HFF-Myc (cell line): ENCODE results near the gene MFSD6.
"Not testable (repeated sequence)": the region's sequence is repeated elsewhere in the genome, so short reads cannot be mapped to it uniquely, and the experiment has no call there.

Experiments used
- DNase-seq: peaks from one replicate; pipeline ENCODE4 v3.0.0-alpha.2; 2011; ENCODE audit warnings: low read depth; ENCODE audit errors: extremely low read depth
- H3K4me3 ChIP-seq: replicated peaks from 2 replicates; pipeline ENCODE4 v1.5.1; 2011; ENCODE audit warnings: low read depth, mild to moderate bottlenecking, control low read depth, low read length
- CTCF ChIP-seq: IDR thresholded peaks from 2 replicates; pipeline ENCODE4 v1.5.1; 2012; ENCODE audit warnings: mild to moderate bottlenecking, low read depth, low read length, control low read depth; ENCODE audit errors: missing control alignments

The MFSD6 gene

GRCh38 chr2:190407662-190408537, at the start of gene MFSD6:
TSS of gene MFSD6 (plus strand) at chr2:190408355. CDS start at chr2:190436030, 27,675 bp downstream.
- TF ChIP-seq CTCF, result no peak

GRCh38 chr2:190358655-190359448, 49.3 kb upstream of the MFSD6 start:
- not testable (repeated sequence) for H3K4me3 ChIP-seq, DNase-seq

More at GRCh38 chr2:190407662-190408537, at the start of gene MFSD6:
- no peak for DNase-seq
- peak within 1 kb of the TSS; percentile 61 for H3K4me3 ChIP-seq

- DNase-seq, result no peak
- no peak overlapping the region for H3K4me3 ChIP-seq
- TF ChIP-seq CTCF, result no peak
Measured at GRCh38 chr2:190360561-190360960, 47.6 kb upstream of the MFSD6 start.

GRCh38 chr2:190360965-190361364, 47.2 kb upstream of the MFSD6 start:
- no peak for DNase-seq
- TF ChIP-seq CTCF, result no peak
- no peak overlapping the region for H3K4me3 ChIP-seq

GRCh38 chr2:190361572-190361971, 46.6 kb upstream of the MFSD6 start:
- DNase-seq, result no peak
- H3K4me3 ChIP-seq, result no peak overlapping the region
- TF ChIP-seq CTCF, result no peak

GRCh38 chr2:190362894-190363293, 45.3 kb upstream of the MFSD6 start:
- no peak for TF ChIP-seq CTCF
- no peak for DNase-seq
- H3K4me3 ChIP-seq, result no peak overlapping the region

GRCh38 chr2:190365499-190366204, 42.5 kb upstream of the MFSD6 start:
- no peak for TF ChIP-seq CTCF
- DNase-seq, result no peak
- H3K4me3 ChIP-seq, result no peak overlapping the region
